GM12864 (cell line): ENCODE measurements around the gene VPS50.
"Not testable (repeated sequence)": the region's sequence is repeated elsewhere in the genome, so short reads cannot be mapped to it uniquely, and the experiment has no call there.

Source experiments
- DNase-seq: peaks from one replicate; pipeline ENCODE4 v3.0.0-alpha.2; 2011; ENCODE audit warnings: low read depth
- H3K4me3 ChIP-seq: 2 replicates; pipeline ENCODE4 v1.5.1; 2011; ENCODE audit warnings: mild to moderate bottlenecking, low read depth, low read length, control low read depth
- CTCF ChIP-seq: IDR thresholded peaks from 2 replicates; pipeline ENCODE4 v1.5.1; 2011; ENCODE audit warnings: low read depth, mild to moderate bottlenecking, moderate library complexity, low read length, control low read depth, inconsistent platforms; ENCODE audit errors: missing control alignments

Gene VPS50

GRCh38 chr7:93320887-93321286 is 88.7 kb downstream of the VPS50 start:
- TF ChIP-seq CTCF, result no peak
- no peak for DNase-seq
- H3K4me3 ChIP-seq, result no peak overlapping the region

GRCh38 chr7:93326291-93326690 is 94.1 kb downstream of the VPS50 start:
- not testable (repeated sequence) for H3K4me3 ChIP-seq, DNase-seq

GRCh38 chr7:93327006-93327633 is 95.0 kb downstream of the VPS50 start:
- no peak overlapping the region for H3K4me3 ChIP-seq
- DNase-seq, result no peak
- no peak for TF ChIP-seq CTCF

- DNase-seq, result no peak
- peak; percentile 9 for TF ChIP-seq CTCF
- H3K4me3 ChIP-seq, result no peak overlapping the region
Observed at GRCh38 chr7:93331706-93332105, 99.5 kb downstream of the VPS50 start.

GRCh38 chr7:93332172-93332571 is 100.0 kb downstream of the VPS50 start:
- no peak for TF ChIP-seq CTCF

GRCh38 chr7:93337052-93337451 is 104.9 kb downstream of the VPS50 start:
- TF ChIP-seq CTCF, result no peak
- no peak overlapping the region for H3K4me3 ChIP-seq
- DNase-seq, result no peak

More at GRCh38 chr7:93332172-93332571, 100.0 kb downstream of the VPS50 start:
- DNase-seq, result no peak
- H3K4me3 ChIP-seq, result no peak overlapping the region

GRCh38 chr7:93342178-93342577 is 110.0 kb downstream of the VPS50 start:
- not testable (repeated sequence) for H3K4me3 ChIP-seq, DNase-seq

GRCh38 chr7:93350338-93350737 is 118.2 kb downstream of the VPS50 start:
- no peak for TF ChIP-seq CTCF
- H3K4me3 ChIP-seq, result no peak overlapping the region
- DNase-seq, result no peak
